Neuronal stem cell (in vitro differentiated cells): Measurements from ENCODE around the gene TADA1.

Source experiments
- DNase-seq: peaks from one replicate; pipeline ENCODE4 v3.0.0-alpha.2; 2013; ENCODE audit warnings: low spot score
- H2AFZ ChIP-seq: one replicate; pipeline ENCODE4 v1.6.1; 2013; ENCODE audit warnings: mild to moderate bottlenecking, low read length, inconsistent platforms
- H2AK5ac ChIP-seq: 2 replicates; pipeline ENCODE4 v1.6.1; 2013; ENCODE audit warnings: low read depth, mild to moderate bottlenecking, inconsistent platforms, low read length, moderate library complexity, mixed read lengths
- H2BK120ac ChIP-seq: 2 replicates; pipeline ENCODE4 v1.6.1; 2013; ENCODE audit warnings: low read depth, mild to moderate bottlenecking, inconsistent platforms, low read length, moderate library complexity, mixed read lengths
- H2BK12ac ChIP-seq: one replicate; pipeline ENCODE4 v1.6.1; 2013; ENCODE audit warnings: low read length, inconsistent platforms
- H2BK15ac ChIP-seq: 2 replicates; pipeline ENCODE4 v1.6.1; 2013; ENCODE audit warnings: mild to moderate bottlenecking, low read length, inconsistent platforms, mixed read lengths
- H2BK5ac ChIP-seq: one replicate; pipeline ENCODE4 v1.6.1; 2013; ENCODE audit warnings: inconsistent platforms, mild to moderate bottlenecking, low read length, moderate library complexity
- H3K14ac ChIP-seq: one replicate; pipeline ENCODE4 v1.6.1; 2013; ENCODE audit warnings: low read length, inconsistent platforms
- H3K18ac ChIP-seq: 2 replicates; pipeline ENCODE4 v1.6.1; 2013; ENCODE audit warnings: low read length, inconsistent platforms
- H3K23ac ChIP-seq: 2 replicates; pipeline ENCODE4 v1.6.1; 2013; ENCODE audit warnings: low read depth, mild to moderate bottlenecking, mixed read lengths, low read length, inconsistent platforms; ENCODE audit not compliant: poor library complexity
- H3K27ac ChIP-seq: replicated peaks from 3 replicates; pipeline ENCODE4 v1.5.1; 2013; ENCODE audit warnings: low read length, inconsistent platforms
- H3K27me3 ChIP-seq, 3 experiments: 2 replicates each; pipeline ENCODE4 v1.6.1; 2013; ENCODE audit warnings: low read length in 3 of 3, mild to moderate bottlenecking in 2 of 3, inconsistent platforms in 1 of 3, low read depth in 1 of 3, mixed read lengths in 1 of 3, moderate library complexity in 1 of 3; ENCODE audit not compliant: control insufficient read depth in 3 of 3, insufficient read depth in 3 of 3
- H3K36me3 ChIP-seq, 2 donors: replicated peaks in 1 of 2; 2 replicates each; pipeline ENCODE4 v1.6.1; 2013; ENCODE audit warnings: low read length in 2 of 2; ENCODE audit not compliant: control insufficient read depth in 2 of 2, insufficient read depth in 2 of 2
- H3K4ac ChIP-seq: 2 replicates; pipeline ENCODE4 v1.6.1; 2013; ENCODE audit warnings: inconsistent platforms, mild to moderate bottlenecking, low read length, moderate library complexity
- H3K4me1 ChIP-seq, 2 donors: 1 replicate in 1 of 2; 2 replicates in 1 of 2; pipeline ENCODE4 v1.6.1; 2013; ENCODE audit warnings: low read length in 2 of 2, low read depth in 1 of 2; ENCODE audit not compliant: control insufficient read depth in 2 of 2, insufficient read depth in 1 of 2
- H3K4me2 ChIP-seq: one replicate; pipeline ENCODE4 v1.6.1; 2013; ENCODE audit warnings: mild to moderate bottlenecking, low read length, inconsistent platforms; ENCODE audit not compliant: insufficient read depth, poor library complexity, severe bottlenecking
- H3K4me3 ChIP-seq, 2 donors: 2 replicates each; pipeline ENCODE4 v1.5.1; 2013; ENCODE audit warnings: low read length in 2 of 2, mild to moderate bottlenecking in 2 of 2, inconsistent platforms in 1 of 2, moderate library complexity in 1 of 2
- H3K79me1 ChIP-seq: one replicate; pipeline ENCODE4 v1.6.1; 2013; ENCODE audit warnings: low read depth, mild to moderate bottlenecking, inconsistent platforms, low read length, moderate library complexity
- H3K9ac ChIP-seq: one replicate; pipeline ENCODE4 v1.6.1; 2013; ENCODE audit warnings: mild to moderate bottlenecking, low read depth, low read length, inconsistent platforms; ENCODE audit not compliant: poor library complexity
- H3K9me3 ChIP-seq, 2 donors: replicated peaks in 1 of 2; 2 replicates each; pipeline versions ENCODE3 to v1.6.1; 2013; ENCODE audit warnings: low read length in 2 of 2, mild to moderate bottlenecking in 2 of 2, inconsistent platforms in 1 of 2, low read depth in 1 of 2, mixed read lengths in 1 of 2, moderate library complexity in 1 of 2; ENCODE audit not compliant: control insufficient read depth in 2 of 2, insufficient read depth in 1 of 2
- H4K8ac ChIP-seq: one replicate; pipeline ENCODE4 v1.6.1; 2013; ENCODE audit warnings: low read depth, mild to moderate bottlenecking, inconsistent platforms, low read length, moderate library complexity
- H4K91ac ChIP-seq: one replicate; pipeline ENCODE4 v1.6.1; 2013; ENCODE audit warnings: low read length, low read depth, mild to moderate bottlenecking, inconsistent platforms; ENCODE audit not compliant: poor library complexity
- WGBS, 2 donors: extraction: QIAGEN DNeasy Blood & Tissue Kit; methylation state at CpG; one replicate each; pipeline ENCODE4 v1.1.7; 2013; ENCODE audit warnings: missing lambda C conversion rate in 2 of 2, mixed read lengths in 1 of 2; ENCODE audit not compliant: insufficient read length in 2 of 2, insufficient replicate concordance in 1 of 2; ENCODE audit errors: extremely low coverage in 2 of 2; 5-methylcytosine and 5-hydroxymethylcytosine counted together

The TADA1 gene

GRCh38 chr1:166914111-166914510, 38.0 kb upstream of the TADA1 start:
- no peaks in the 10 kb centered on the region for H3K27me3 ChIP-seq
- no peak overlapping the region for H2BK120ac ChIP-seq
- H3K4me1 ChIP-seq, result peaks cover 4 to 9% of the 10 kb centered on the region in 2 donors
- no peak overlapping the region for H2AFZ ChIP-seq
- H4K8ac ChIP-seq, result no peak overlapping the region
- no peak overlapping the region for H3K27ac ChIP-seq
- no peak overlapping the region for H2BK12ac ChIP-seq
- no peak overlapping the region for H3K23ac ChIP-seq
- no peak overlapping the region for H3K18ac ChIP-seq
- H3K79me1 ChIP-seq, result no peaks in the 10 kb centered on the region
- peaks cover 13 to 19% of the 10 kb centered on the region in 2 donors for H3K36me3 ChIP-seq
- H3K9ac ChIP-seq, result no peak overlapping the region
- WGBS, 2 donors, result no CpG with 5 or more reads among the region's 3 CpGs
- H3K14ac ChIP-seq, result no peak overlapping the region
- no peak overlapping the region for H3K4me3 ChIP-seq
- no peak overlapping the region for H4K91ac ChIP-seq
- H2BK5ac ChIP-seq, result no peak overlapping the region
- H3K4me2 ChIP-seq, result no peak overlapping the region
- DNase-seq, result no peak
- H2BK15ac ChIP-seq, result no peak overlapping the region
- H2AK5ac ChIP-seq, result no peak overlapping the region
- no peak overlapping the region for H3K4ac ChIP-seq
- H3K9me3 ChIP-seq, result peaks cover 9 to 29% of the 10 kb centered on the region in 2 donors

GRCh38 chr1:166911624-166912023, 35.6 kb upstream of the TADA1 start:
- no peak overlapping the region for H2AFZ ChIP-seq
- H3K4me2 ChIP-seq, result no peak overlapping the region
- no peak overlapping the region for H2AK5ac ChIP-seq
- H3K79me1 ChIP-seq, result no peaks in the 10 kb centered on the region
- no peak overlapping the region for H4K91ac ChIP-seq
- no peak overlapping the region for H3K4me3 ChIP-seq
- H3K18ac ChIP-seq, result no peak overlapping the region
- H3K4me1 ChIP-seq, result peaks cover 0 to 4% of the 10 kb centered on the region in 2 donors
- no peak overlapping the region for H2BK5ac ChIP-seq
- H3K27ac ChIP-seq, result no peak overlapping the region
- no peak overlapping the region for H2BK12ac ChIP-seq
- WGBS, 2 donors, result no CpG with 5 or more reads among the region's 1 CpG
- peaks cover 4 to 9% of the 10 kb centered on the region in 2 donors for H3K36me3 ChIP-seq
- peaks cover 9 to 31% of the 10 kb centered on the region in 2 donors for H3K9me3 ChIP-seq
- no peak overlapping the region for H3K23ac ChIP-seq
- H4K8ac ChIP-seq, result no peak overlapping the region
- H3K27me3 ChIP-seq, result no peaks in the 10 kb centered on the region
- no peak for DNase-seq
- no peak overlapping the region for H3K9ac ChIP-seq
- H2BK120ac ChIP-seq, result no peak overlapping the region
- no peak overlapping the region for H2BK15ac ChIP-seq
- no peak overlapping the region for H3K14ac ChIP-seq
- H3K4ac ChIP-seq, result no peak overlapping the region

- Histone ChIP-seq H3K79me1 (no peaks in the 10 kb centered on the region), H3K4me3 (no peak overlapping the region), H3K18ac (no peak overlapping the region), H2BK12ac (no peak overlapping the region), H3K23ac (no peak overlapping the region), H2AFZ (no peak overlapping the region), H3K14ac (no peak overlapping the region), H3K9me3 (peaks cover 5 to 31% of the 10 kb centered on the region in 2 donors), H3K36me3 (peaks cover 4% of the 10 kb centered on the region in 2 donors), H3K4ac (no peak overlapping the region), H3K9ac (no peak overlapping the region), H2BK15ac (no peak overlapping the region), H3K4me2 (no peak overlapping the region), H3K27ac (no peak overlapping the region), H3K4me1 (peaks cover 0 to 3% of the 10 kb centered on the region in 2 donors), H2AK5ac (no peak overlapping the region), H3K27me3 (no peaks in the 10 kb centered on the region), H4K91ac (no peak overlapping the region), H2BK120ac (no peak overlapping the region), H2BK5ac (no peak overlapping the region), H4K8ac (no peak overlapping the region)
- DNase-seq, result peak; percentile 54
- no CpG with 5 or more reads among the region's 1 CpG for WGBS, 2 donors
Observed at GRCh38 chr1:166910396-166910994, 34.4 kb upstream of the TADA1 start.

GRCh38 chr1:166908942-166909341, 32.9 kb upstream of the TADA1 start:
- Histone ChIP-seq H2AFZ (no peak overlapping the region), H3K18ac (no peak overlapping the region), H3K27ac (no peak overlapping the region), H4K8ac (no peak overlapping the region), H3K36me3 (peaks cover 0 to 4% of the 10 kb centered on the region in 2 donors), H2BK12ac (no peak overlapping the region), H3K14ac (no peak overlapping the region), H3K9ac (no peak overlapping the region), H3K79me1 (no peaks in the 10 kb centered on the region), H2BK5ac (no peak overlapping the region), H2BK15ac (no peak overlapping the region), H3K4ac (no peak overlapping the region), H2AK5ac (no peak overlapping the region), H3K9me3 (peaks cover 5 to 28% of the 10 kb centered on the region in 2 donors), H3K4me3 (no peak overlapping the region), H3K4me2 (no peak overlapping the region), H2BK120ac (no peak overlapping the region), H3K4me1 (peaks cover 0 to 3% of the 10 kb centered on the region in 2 donors), H3K27me3 (no peaks in the 10 kb centered on the region), H3K23ac (no peak overlapping the region), H4K91ac (no peak overlapping the region)
- no CpG with 5 or more reads among the region's 1 CpG for WGBS, 2 donors
- no peak for DNase-seq
